Uterus (tissue), 4 donors: Measurements from ENCODE around the gene POMT1. TPM values are rescaled to one million over a fixed set of nuclear protein-coding genes. Genes with fewer than 3 reads are reported as not detected.

Experiments
- DNase-seq, 2 donors: peaks; one replicate each; pipeline ENCODE4 v3.0.0-alpha.2; 2019 to 2020
- H3K27ac ChIP-seq, 2 donors: fragments of 200-600 bp; sonication (generic); 1 replicate in 1 of 2; 2 replicates in 1 of 2; pipeline ENCODE4 v1.5.1; 2016 to 2018
- H3K27me3 ChIP-seq, 2 donors: fragments of 200-600 bp; sonication (generic); one replicate each; pipeline ENCODE4 v1.5.1; 2018 to 2019; ENCODE audit warnings: control low read depth in 1 of 2
- H3K36me3 ChIP-seq, 2 donors: fragments of 200-600 bp; sonication (generic); one replicate each; pipeline ENCODE4 v1.5.1; 2019; ENCODE audit warnings: control low read depth in 1 of 2
- H3K4me1 ChIP-seq, 2 donors: fragments of 200-600 bp; sonication (generic); one replicate each; pipeline ENCODE4 v1.5.1; 2018 to 2019; ENCODE audit warnings: control low read depth in 1 of 2
- H3K4me3 ChIP-seq, 2 donors: fragments of 200-600 bp; sonication (generic); 1 replicate in 1 of 2; 2 replicates in 1 of 2; pipeline ENCODE4 v1.5.1; 2018 to 2019; ENCODE audit warnings: mild to moderate bottlenecking in 1 of 2
- H3K9me3 ChIP-seq, 2 donors: fragments of 200-600 bp; sonication (generic); one replicate each; pipeline ENCODE4 v1.5.1; 2019; ENCODE audit warnings: control low read depth in 1 of 2
- CTCF ChIP-seq, 4 experiments: fragments of 200-600 bp in 2 of 4; fragments of 450-650 bp in 2 of 4; sonication (generic) in 2 of 4; IDR thresholded peaks; one replicate each; pipeline ENCODE4 v1.5.1; 2016 to 2019; ENCODE audit warnings: antibody characterized with exemption in 4 of 4, mild to moderate bottlenecking in 2 of 4, moderate library complexity in 1 of 4
- POLR2A ChIP-seq, 2 donors: fragments of 450-650 bp; IDR thresholded peaks; one replicate each; pipeline ENCODE4 v1.6.1; 2016; ENCODE audit warnings: antibody characterized with exemption in 2 of 2, mild to moderate bottlenecking in 1 of 2, moderate library complexity in 1 of 2
- intact Hi-C: fragments of 100-400 bp; cut with DNase I; formaldehyde crosslinking; loops from one replicate; pipeline ENCODE4 v1.15.1; 2023; ENCODE audit warnings: low total_unique reads
- total RNA-seq, 4 donors: library from RNA; depleted of rRNA in 3 of 4; stranded (reverse); fragments of >200 nt in 3 of 4; gene quantifications; one replicate each; pipeline versions ENCODE4 v1.1.0 to v1.2.4, GENCODE V29; 2014 to 2023
- donor health status: DM: yes; HTN: yes; CAD: no.

Gene POMT1
- total RNA-seq, 4 donors from 2014 or later, result 0.29 to 40.2 (median 18.5) TPM

GRCh38 chr9:131552030-131552429 is 49.3 kb downstream of the POMT1 start:
- Histone ChIP-seq H3K27me3 (peaks cover 0 to 15% of the 10 kb centered on the region in 2 donors), H3K4me1 (no peaks in the 10 kb centered on the region), H3K36me3 (no peaks in the 10 kb centered on the region), H3K27ac (no peak overlapping the region), H3K9me3 (no peaks in the 10 kb centered on the region), H3K4me3 (no peak overlapping the region)
- TF ChIP-seq POLR2A (IDR thresholded peaks at IDR 0.05) (no peak), CTCF (IDR thresholded peaks at IDR 0.05) (no peak)
- intact Hi-C loops, result no loop called here
- no peak for DNase-seq

- Histone ChIP-seq H3K27me3 (peaks cover 0 to 10% of the 10 kb centered on the region in 2 donors), H3K27ac (no peak overlapping the region), H3K9me3 (no peaks in the 10 kb centered on the region), H3K4me3 (no peak overlapping the region), H3K4me1 (no peaks in the 10 kb centered on the region), H3K36me3 (no peaks in the 10 kb centered on the region)
- TF ChIP-seq POLR2A (IDR thresholded peaks at IDR 0.05) (no peak), CTCF (IDR thresholded peaks at IDR 0.05) (no peak)
- intact Hi-C loops, result no loop called here
- DNase-seq, result no peak
These were observed 51.5 kb downstream of the POMT1 start for GRCh38 chr9:131554087-131554842.

GRCh38 chr9:131554843-131555351 is 52.2 kb downstream of the POMT1 start:
- Histone ChIP-seq H3K4me3 (no peak overlapping the region), H3K36me3 (no peaks in the 10 kb centered on the region), H3K27me3 (peaks cover 0 to 10% of the 10 kb centered on the region in 2 donors), H3K4me1 (no peaks in the 10 kb centered on the region), H3K9me3 (no peaks in the 10 kb centered on the region), H3K27ac (no peak overlapping the region)
- DNase-seq, result no peak
- TF ChIP-seq CTCF (IDR thresholded peaks at IDR 0.05) (no peak), POLR2A (IDR thresholded peaks at IDR 0.05) (no peak)
- intact Hi-C loops, result no loop called here

- H3K27me3 ChIP-seq, result peaks cover 0 to 10% of the 10 kb centered on the region in 2 donors
- TF ChIP-seq CTCF (IDR thresholded peaks at IDR 0.05) (no peak), POLR2A (IDR thresholded peaks at IDR 0.05) (no peak)
- no peak for DNase-seq
- intact Hi-C loops, result no loop called here
- no peaks in the 10 kb centered on the region for H3K4me1 ChIP-seq
- no peaks in the 10 kb centered on the region for H3K9me3 ChIP-seq
- no peak overlapping the region for H3K4me3 ChIP-seq
- H3K36me3 ChIP-seq, result no peaks in the 10 kb centered on the region
- H3K27ac ChIP-seq, result no peak overlapping the region
These were observed 53.3 kb downstream of the POMT1 start for GRCh38 chr9:131555841-131556673.
